ENCODE results near the gene HMCN2.

GRCh38 chr9:130234340-130235260 is 31.0 kb upstream of the HMCN2 start:
- TF ChIP-seq ATF1 (CRISPR knock-in tag; IDR thresholded peaks at IDR 0.05) (no peak), ATF6 (CRISPR knock-in tag; IDR thresholded peaks at IDR 0.05) (no peak), AR (CRISPR knock-in tag; IDR thresholded peaks at IDR 0.05) (no peak), ZNF317 (CRISPR knock-in tag; IDR thresholded peaks at IDR 0.05; ENCODE audit: borderline replicate concordance, low read depth) (no peak), CTCF (IDR thresholded peaks at IDR 0.05) (no peak), ZMAT4 (CRISPR knock-in tag; IDR thresholded peaks at IDR 0.05) (no peak), NFYB (CRISPR knock-in tag; conservative IDR thresholded peaks at IDR 0.05; ENCODE audit: low read depth) (no peak), HMGXB4 (CRISPR knock-in tag; IDR thresholded peaks at IDR 0.05) (no peak), USF1 (CRISPR knock-in tag; IDR thresholded peaks at IDR 0.05) (no peak), CREB1 (CRISPR knock-in tag; IDR thresholded peaks at IDR 0.05) (no peak), ZBTB43 (CRISPR knock-in tag; IDR thresholded peaks at IDR 0.05) (no peak), ZNF263 (CRISPR knock-in tag; IDR thresholded peaks at IDR 0.05; ENCODE audit: low read depth) (no peak), FOXK1 (CRISPR knock-in tag; IDR thresholded peaks at IDR 0.05) (no peak), SP1 (CRISPR knock-in tag; conservative IDR thresholded peaks at IDR 0.05) (no peak)

All from WTC11 (cell line).